Osteocyte (in vitro differentiated cells): Measurements from ENCODE around the gene PNMA8C. TPM values are rescaled to one million over a fixed set of nuclear protein-coding genes. Genes with fewer than 3 reads are reported as not detected.

ENCODE experiments used
- DNase-seq: peaks from one replicate; pipeline ENCODE4 v3.0.0; 2021; ENCODE audit warnings: mixed read lengths; ENCODE audit not compliant: unreplicated experiment; ENCODE audit errors: extremely low spot score
- H3K27ac Mint-ChIP-seq: one replicate; pipeline ENCODE4 v1.8.0; 2021; ENCODE audit warnings: mild to moderate bottlenecking, mixed read lengths; ENCODE audit not compliant: unreplicated experiment
- H3K27me3 Mint-ChIP-seq: one replicate; pipeline ENCODE4 v1.8.0; 2021; ENCODE audit warnings: mixed read lengths; ENCODE audit not compliant: unreplicated experiment
- H3K36me3 Mint-ChIP-seq: one replicate; pipeline ENCODE4 v1.8.0; 2021; ENCODE audit warnings: mixed read lengths; ENCODE audit not compliant: unreplicated experiment
- H3K4me1 Mint-ChIP-seq: one replicate; pipeline ENCODE4 v1.8.0; 2021; ENCODE audit warnings: mixed read lengths; ENCODE audit not compliant: unreplicated experiment
- H3K4me3 Mint-ChIP-seq: one replicate; pipeline ENCODE4 v1.8.0; 2021; ENCODE audit warnings: mild to moderate bottlenecking, moderate library complexity, mixed read lengths; ENCODE audit not compliant: unreplicated experiment
- H3K9me3 Mint-ChIP-seq: one replicate; pipeline ENCODE4 v1.8.0; 2021; ENCODE audit warnings: mixed read lengths; ENCODE audit not compliant: unreplicated experiment
- total RNA-seq: library from RNA; stranded (reverse); gene quantifications from 2 replicates; pipeline ENCODE4 v1.2.1, GENCODE V29; 2021
- TF ChIP-seq, protein P1 (sequence below): fragments of 200-600 bp; sonication (generic); IDR thresholded peaks from 2 replicates; pipeline ENCODE4 v1.5.0; 2021; ENCODE audit warnings: antibody characterized with exemption, mild to moderate bottlenecking, moderate library complexity

The PNMA8C gene
- total RNA-seq, 1 donor from 2014 or later, result 0.11 TPM

- Mint-ChIP-seq H3K4me1 (peaks cover 7% of the 10 kb centered on the region), H3K27ac (no peak overlapping the region), H3K27me3 (no peaks in the 10 kb centered on the region), H3K36me3 (peaks cover 2% of the 10 kb centered on the region), H3K9me3 (no peaks in the 10 kb centered on the region), H3K4me3 (no peak overlapping the region)
- DNase-seq, result no peak
- TF ChIP-seq, protein P1, sequence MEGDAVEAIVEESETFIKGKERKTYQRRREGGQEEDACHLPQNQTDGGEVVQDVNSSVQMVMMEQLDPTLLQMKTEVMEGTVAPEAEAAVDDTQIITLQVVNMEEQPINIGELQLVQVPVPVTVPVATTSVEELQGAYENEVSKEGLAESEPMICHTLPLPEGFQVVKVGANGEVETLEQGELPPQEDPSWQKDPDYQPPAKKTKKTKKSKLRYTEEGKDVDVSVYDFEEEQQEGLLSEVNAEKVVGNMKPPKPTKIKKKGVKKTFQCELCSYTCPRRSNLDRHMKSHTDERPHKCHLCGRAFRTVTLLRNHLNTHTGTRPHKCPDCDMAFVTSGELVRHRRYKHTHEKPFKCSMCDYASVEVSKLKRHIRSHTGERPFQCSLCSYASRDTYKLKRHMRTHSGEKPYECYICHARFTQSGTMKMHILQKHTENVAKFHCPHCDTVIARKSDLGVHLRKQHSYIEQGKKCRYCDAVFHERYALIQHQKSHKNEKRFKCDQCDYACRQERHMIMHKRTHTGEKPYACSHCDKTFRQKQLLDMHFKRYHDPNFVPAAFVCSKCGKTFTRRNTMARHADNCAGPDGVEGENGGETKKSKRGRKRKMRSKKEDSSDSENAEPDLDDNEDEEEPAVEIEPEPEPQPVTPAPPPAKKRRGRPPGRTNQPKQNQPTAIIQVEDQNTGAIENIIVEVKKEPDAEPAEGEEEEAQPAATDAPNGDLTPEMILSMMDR, result no peak
These were observed 32.8 kb upstream of the PNMA8C start for GRCh38 chr19:46461537-46461936.

GRCh38 chr19:46460981-46461380 is 32.2 kb upstream of the PNMA8C start:
- no peak for DNase-seq
- peaks cover 5% of the 10 kb centered on the region for H3K4me1 Mint-ChIP-seq
- TF ChIP-seq, protein P1, result no peak
- H3K27ac Mint-ChIP-seq, result no peak overlapping the region
- H3K27me3 Mint-ChIP-seq, result no peaks in the 10 kb centered on the region
- H3K9me3 Mint-ChIP-seq, result no peaks in the 10 kb centered on the region
- H3K36me3 Mint-ChIP-seq, result peaks cover 2% of the 10 kb centered on the region
- H3K4me3 Mint-ChIP-seq, result no peak overlapping the region

GRCh38 chr19:46460055-46460454 is 31.3 kb upstream of the PNMA8C start:
- Mint-ChIP-seq H3K36me3 (no peaks in the 10 kb centered on the region), H3K4me1 (peaks cover 4% of the 10 kb centered on the region), H3K9me3 (no peaks in the 10 kb centered on the region), H3K27me3 (no peaks in the 10 kb centered on the region), H3K4me3 (no peak overlapping the region), H3K27ac (no peak overlapping the region)
- no peak for DNase-seq
- TF ChIP-seq, protein P1, result no peak

DNA sequence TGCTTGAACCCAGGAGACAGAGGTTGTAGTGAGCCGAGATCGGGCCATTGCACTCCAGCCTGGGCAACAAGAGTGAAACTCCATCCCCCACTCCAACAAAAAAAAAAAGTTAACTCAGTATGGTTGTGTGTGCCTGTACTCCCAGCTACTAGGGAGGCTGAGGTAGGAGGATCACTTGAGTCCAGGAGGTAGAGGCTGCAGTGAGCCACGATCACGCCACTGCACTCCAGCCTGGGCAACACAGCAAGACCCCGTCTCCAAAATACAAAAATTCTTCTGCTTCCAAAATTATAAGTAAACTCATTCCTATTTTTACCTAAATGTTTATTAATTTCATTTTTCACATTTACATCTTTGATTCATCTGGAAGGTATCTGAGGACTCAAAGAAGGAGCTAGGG is 28.2 kb upstream of the PNMA8C start:
- no peaks in the 10 kb centered on the region for H3K27me3 Mint-ChIP-seq
- TF ChIP-seq, protein P1, result no peak
- no peaks in the 10 kb centered on the region for H3K9me3 Mint-ChIP-seq
- DNase-seq, result no peak
- H3K36me3 Mint-ChIP-seq, result no peaks in the 10 kb centered on the region
- no peak overlapping the region for H3K4me3 Mint-ChIP-seq
- peaks cover 4% of the 10 kb centered on the region for H3K4me1 Mint-ChIP-seq
- no peak overlapping the region for H3K27ac Mint-ChIP-seq

DNA sequence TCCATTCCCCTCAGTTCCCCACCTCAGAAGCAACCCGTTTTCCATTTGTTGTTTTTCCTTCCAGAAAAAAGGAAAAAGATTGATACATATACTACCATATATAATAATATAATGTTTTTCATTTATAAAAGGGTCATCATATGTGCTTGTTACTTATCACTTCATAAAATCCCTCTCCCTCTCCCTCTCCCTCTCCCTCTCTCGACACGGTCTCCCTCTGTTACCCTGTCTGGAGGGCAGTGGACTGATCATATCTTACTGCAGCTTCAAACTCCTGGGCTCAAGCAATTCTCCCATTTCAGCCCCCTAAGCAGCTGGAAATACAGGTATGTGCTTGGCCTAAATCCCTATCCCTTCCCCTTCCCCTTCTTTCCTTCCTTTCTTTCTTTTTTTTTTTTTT is 25.5 kb upstream of the PNMA8C start:
- Mint-ChIP-seq H3K27me3 (no peaks in the 10 kb centered on the region), H3K4me3 (no peak overlapping the region), H3K9me3 (peaks cover 6% of the 10 kb centered on the region), H3K4me1 (peaks cover 4% of the 10 kb centered on the region), H3K27ac (no peak overlapping the region), H3K36me3 (peaks cover 3% of the 10 kb centered on the region)
- TF ChIP-seq, protein P1, result no peak
- no peak for DNase-seq
